HG03060 (cell line): ENCODE data around the gene ICOSLG.
"Not testable (repeated sequence)": the region's sequence is repeated elsewhere in the genome, so short reads cannot be mapped to it uniquely, and the experiment has no call there.

Experiments used
- ATAC-seq: cut with Tn5 transposase; IDR thresholded peaks from one replicate; pipeline ENCODE4 v1.9.1; 2021; ENCODE audit warnings: low read depth, moderate number of reproducible peaks; ENCODE audit not compliant: unreplicated experiment

The ICOSLG gene, protein sequence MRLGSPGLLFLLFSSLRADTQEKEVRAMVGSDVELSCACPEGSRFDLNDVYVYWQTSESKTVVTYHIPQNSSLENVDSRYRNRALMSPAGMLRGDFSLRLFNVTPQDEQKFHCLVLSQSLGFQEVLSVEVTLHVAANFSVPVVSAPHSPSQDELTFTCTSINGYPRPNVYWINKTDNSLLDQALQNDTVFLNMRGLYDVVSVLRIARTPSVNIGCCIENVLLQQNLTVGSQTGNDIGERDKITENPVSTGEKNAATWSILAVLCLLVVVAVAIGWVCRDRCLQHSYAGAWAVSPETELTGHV

DNA sequence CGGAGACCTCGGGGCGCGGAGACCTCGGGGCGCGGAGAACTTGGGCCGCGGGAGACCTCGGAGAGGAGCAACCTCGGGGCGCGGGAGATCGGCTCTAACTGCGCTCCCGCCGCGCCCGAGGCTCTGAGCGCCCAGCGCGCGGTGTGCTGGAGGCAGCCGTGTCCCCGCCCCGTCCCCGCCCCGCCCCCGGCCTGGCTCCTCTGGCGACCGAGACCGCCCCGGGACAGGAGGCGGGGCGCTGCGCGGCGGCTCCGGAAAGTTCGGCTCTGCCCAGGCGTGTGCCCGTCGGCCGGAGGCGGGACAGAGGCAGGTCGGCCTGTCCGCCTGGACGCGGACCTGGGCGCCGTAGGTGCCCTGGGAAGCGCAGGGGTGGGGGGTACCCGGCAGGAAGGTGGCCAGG is at the start of gene ICOSLG:
Gene ICOSLG (minus strand): TSS at position 102 of the 400 bp plus-strand sequence. CDS start 126 bp downstream, outside the sequence.
- not testable (repeated sequence) for ATAC-seq

DNA sequence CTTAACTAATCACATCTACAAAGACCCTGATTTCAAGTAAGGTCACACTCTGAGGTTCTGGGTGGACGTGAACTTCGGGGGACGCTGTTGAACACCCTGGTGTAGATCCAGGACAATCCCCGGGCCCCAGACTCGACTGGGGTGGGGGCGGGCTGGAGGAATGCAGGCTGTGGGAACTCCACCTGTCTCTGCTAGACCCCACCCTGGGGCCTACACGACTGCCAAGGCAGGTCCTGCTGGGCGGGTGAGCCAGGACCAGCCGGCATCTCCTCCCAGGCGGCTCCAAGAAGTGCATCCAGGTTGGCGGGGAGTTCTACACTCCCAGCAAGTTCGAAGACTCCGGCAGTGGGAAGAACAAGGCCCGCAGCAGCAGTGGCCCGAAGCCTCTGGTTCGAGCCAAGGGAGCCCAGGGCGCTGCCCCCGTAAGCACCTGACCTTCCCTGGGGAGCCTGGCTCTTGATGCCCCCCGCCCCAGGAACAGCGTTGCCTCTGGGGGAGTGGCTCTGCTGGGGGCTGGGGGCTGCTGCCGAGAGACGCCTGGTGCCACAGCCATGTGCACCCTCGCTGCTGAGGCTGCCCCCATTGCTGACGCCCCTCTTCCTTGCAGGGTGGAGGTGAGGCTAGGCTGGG is 48.8 kb upstream of the ICOSLG start:
- ATAC-seq: no peak

DNA sequence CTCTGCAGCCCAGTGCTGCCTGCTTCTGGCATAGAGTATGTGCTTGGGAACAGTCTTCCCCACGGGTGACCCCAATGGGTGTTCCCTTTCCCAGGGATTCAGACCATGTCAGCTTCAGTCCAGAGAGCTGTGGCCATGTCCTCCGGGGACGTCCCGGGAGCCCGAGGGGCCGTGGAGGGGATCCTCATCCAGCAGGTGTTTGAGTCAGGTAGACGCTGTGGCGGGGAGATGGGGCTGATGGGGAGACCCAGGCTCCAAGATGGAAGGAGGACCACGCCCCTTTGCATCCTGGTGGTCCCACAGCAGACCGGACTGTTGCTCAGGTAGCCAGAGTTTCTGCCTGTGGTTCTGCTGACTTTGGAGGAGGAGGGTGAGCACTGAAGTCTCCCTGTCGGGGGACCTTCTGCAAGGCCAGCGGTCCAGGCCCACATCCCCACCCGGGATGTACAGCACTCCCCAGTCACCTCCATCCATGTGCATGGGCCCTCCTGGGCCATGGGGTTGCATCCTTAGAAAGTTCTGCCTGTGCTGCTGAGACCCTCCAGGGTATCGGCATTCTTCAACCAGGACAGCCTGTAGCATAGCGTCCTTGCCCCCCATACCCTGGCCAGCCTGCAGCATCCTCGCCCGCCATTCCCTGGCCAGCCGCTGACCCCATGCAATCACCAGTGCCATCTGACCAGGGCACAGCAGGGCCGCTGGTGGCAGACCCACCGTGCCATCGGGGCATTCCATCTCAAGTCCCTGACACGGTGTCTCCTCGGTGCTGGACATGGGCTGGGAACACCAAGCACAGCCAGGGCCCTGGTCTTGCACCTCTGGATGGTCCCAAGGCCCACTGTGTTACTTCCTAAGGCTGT is 47.7 kb upstream of the ICOSLG start:
- ATAC-seq: no peak

DNA sequence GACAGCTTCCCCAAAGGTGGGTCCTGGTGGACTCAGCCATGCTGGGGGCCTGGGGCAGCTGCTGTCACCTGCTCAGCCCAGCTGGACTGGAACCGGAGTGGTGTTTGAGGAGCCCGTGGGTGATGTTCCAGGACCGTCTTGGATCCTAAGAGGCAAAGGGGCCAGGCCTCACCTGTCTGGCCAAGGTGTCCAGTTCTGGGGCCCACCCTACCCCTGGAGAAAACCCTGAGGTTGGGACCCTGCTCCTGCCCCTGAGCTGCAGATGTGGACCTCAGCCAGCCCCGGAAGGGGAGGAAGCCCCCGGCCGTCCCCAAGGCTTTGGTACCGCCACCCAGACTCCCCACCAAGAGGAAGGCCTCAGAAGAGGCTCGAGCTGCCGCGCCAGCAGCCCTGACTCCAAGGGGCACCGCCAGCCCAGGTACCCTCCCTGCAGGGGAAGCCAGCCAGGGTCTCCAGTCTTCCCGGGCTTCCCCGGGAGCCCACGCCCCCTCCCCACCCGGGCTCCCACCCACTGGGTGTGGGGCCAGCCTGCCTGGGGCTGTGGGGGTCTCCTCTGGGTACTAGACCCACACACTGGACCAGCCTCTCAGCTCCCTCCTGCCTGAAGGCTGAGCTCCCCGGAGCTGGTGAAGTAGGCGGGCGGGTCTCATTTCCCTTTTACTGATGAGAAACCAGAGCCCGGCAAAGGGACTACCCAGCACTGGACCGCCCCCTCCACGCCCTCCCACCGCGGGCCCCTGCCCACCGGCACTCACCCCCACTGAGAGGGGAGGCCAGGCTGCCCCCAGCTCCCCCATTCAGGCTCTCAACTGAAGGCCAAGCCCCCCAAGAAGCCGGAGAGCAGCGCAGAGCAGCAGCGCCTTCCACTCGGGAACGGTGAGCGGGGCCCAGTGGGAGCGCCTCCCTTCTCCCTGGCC is 46.2 kb upstream of the ICOSLG start:
- no peak for ATAC-seq

DNA sequence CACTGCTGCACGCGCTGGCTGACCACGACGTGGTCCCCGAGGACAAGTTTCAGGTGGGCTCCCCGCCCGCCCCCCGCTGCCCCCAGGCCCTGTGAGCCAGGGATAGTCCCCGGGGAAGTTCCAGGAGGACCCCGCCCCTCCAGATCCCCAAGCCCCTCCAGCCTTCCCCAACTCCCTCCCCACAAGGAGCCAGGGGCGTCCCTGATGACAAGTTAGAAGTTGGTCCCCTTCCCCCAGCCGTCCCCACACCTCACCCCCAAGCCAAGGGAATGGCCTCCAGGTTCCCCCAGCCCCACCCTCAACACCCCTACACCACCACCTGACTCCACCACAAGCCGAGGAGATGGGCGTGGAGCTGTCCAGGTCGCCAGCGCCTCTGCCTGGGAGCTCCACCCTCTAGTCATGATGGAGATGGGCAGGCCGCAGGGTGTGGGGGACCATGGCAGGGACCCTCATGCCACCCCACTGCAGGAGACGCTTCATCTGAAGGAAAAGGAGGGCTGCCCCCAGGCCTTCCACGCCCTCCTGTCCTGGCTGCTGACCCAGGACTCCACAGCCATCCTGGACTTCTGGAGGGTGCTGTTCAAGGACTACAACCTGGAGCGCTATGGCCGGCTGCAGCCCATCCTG is 45.5 kb upstream of the ICOSLG start:
- ATAC-seq: no peak

DNA sequence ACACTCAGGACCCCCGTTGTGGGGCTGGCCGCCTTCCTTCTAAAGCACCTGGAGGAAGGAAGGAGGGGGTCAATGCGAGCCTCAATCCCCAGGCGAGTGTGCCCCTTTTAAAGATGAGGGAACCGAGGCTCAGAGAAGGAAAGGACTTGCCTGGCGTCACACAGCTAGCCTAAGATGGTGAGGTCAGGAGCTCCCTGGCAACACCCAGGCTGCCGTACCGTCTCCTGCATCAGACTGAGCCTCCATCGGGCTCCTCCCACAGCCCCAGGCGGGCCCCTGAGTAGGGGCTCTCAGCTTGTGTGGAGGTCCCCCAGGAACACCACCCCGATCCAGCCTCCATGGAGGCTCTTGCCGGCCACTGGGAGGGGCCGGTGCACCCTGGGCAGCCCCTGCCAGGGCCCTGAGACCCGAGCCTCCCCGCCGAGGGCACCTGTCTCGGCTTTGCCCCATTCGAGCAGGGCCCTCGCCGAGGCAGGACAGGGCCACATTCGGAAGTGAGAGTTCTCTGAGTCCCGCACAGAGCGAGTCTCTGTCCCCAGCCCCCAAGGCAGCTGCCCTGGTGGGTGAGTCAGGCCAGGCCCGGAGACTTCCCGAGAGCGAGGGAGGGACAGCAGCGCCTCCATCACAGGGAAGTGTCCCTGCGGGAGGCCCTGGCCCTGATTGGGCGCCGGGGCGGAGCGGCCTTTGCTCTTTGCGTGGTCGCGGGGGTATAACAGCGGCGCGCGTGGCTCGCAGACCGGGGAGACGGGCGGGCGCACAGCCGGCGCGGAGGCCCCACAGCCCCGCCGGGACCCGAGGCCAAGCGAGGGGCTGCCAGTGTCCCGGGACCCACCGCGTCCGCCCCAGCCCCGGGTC is 44.6 kb upstream of the ICOSLG start, which contains the start of gene AIRE:
Gene AIRE (plus strand): TSS at position 739 of the 855 bp plus-strand sequence. CDS start 131 bp downstream, outside the sequence.
- ATAC-seq: no peak

DNA sequence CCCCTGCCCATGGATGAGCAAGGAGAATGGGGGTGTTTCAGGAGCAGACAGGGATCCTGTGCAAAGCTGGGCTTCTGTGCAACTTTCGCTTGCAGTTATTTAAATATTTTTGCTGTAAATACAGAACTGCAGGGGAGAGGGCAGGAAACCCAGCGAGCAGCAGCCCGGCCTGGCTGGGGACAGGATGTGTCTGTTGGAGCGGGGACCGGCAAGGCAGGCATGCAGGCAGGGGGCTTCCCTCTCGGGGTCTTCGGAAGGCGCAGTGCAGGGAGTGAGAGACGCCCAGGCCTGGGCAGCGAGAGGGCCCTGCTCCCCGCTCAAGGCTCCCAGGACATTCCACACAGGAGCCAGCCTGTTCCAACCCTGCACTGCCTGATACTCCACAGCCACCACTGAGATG is 43.2 kb upstream of the ICOSLG start:
- ATAC-seq: no peak

DNA sequence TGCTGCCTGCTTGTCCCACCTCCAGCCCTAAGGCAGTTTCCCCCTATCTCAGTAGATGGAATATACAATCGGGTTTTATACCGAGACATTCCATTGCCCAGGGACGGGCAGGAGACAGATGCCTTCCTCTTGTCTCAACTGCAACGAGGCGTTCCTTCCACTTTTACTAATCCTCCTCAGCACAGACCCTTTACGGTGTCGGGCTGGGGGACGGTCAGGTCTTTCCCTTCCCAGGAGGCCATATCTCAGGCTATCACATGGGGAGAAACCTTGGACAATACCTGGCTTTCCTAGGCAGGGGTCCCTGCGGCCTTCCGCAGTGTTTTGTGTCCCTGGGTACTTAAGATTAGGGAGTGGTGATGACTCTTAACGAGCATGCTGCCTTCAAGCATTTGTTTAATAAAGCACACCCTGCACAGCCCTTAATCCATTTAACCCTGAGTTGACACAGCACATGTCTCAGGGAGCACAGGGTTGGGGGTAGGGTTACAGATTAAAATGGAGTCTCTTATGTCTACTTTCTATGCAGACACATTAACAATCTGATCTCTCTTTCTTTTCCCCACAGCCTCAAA is 42.6 kb upstream of the ICOSLG start:
- not testable (repeated sequence) for ATAC-seq

DNA sequence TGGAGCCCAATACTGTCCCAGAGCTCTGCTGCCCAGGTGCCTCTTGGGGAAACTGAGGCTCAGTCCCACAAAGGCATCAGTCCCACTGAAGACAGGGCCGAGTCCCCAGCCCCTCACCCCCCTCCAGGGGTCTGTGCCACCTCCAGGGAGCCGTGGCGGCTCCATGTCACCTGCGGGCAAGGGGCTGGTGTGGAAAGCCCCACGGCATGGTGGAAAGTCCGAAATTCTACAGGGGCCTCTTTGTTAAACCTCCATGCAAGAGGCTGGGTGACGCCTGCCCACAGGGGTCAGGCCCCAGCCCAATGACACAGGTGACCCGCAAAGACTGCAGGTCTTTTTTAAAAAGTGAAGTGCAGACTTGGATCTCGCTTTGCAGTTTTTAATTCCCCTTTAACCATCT is 41.6 kb upstream of the ICOSLG start:
- ATAC-seq: no peak

DNA sequence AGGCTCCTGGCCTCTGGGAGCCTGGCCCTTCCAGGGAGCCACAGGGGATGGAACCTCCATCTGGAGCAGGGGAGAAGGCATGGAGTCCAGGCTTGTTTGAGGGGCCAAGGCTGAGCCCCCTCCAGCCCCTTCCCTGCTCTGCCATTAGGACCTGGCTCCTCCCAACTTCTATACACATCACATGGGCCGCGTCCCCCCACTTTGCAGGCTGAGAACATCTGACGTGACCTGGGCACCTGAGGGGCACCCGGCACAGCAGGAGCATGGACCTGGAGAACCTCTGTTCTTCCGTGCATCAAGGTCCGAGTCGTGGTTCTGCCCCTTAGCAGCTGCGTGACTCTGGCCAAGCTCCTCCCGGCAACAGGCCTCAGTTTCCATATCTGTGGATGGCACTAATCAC is 41.1 kb upstream of the ICOSLG start:
- ATAC-seq: no peak

DNA sequence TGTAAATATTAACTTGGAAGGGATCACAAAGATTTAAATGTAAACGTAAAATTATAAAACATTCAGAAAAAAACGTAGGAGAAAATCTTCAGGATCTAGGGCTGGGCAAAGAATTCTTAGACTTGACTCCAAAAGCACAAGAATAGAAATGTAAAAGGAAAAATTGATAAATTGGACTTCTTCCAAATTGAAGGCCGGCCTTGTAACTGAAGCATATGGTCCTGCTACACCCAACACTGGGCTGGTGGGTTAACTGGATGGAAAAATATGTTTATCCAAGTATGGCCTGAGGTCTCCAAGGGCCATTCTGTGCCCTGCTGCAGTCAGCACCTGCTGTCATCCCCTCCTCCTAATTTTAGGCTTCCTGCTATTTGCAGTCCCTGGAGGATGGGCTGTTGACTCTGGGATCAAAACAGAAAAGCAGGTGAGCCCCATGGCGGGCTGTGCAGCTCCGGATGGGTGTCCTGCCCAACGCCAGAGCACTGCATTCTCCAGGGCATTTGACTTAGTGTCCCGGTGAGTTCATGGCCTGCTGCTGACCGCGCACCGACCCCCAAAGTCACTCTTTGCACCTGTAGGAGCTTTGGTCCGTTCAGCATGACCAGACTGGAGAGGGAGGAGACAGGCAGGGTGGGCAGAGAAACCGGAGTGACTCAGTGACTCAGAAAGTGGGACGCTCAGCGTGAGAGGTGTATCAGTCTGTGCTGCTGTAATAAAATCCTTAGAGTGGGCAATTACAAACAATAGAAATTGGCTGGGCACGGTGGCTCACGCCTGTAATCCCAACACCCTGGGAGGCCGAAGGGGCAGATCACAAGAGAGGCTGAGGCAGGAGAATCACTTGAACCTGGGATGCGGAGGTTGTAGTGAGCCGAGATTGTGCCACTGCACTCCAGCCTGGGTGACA is 38.9 kb upstream of the ICOSLG start:
- no peak for ATAC-seq

DNA sequence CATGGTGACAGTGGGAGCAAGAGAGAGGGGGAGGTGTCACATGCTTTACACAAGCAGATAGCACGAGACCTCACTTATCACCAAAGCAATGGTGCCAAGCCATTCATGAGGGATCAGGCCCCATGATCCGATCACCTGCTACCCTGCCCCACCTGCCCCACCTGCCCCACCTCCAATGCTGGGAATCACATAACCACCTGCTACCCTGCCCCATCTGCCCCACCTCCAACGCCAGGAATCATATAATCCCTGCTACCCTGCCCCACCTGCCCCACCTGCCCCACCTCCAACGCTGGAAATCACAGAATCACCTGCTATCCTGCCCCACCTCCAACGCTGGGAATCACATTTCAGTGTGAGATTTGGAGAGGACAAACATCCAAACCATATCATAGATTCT is 34.3 kb upstream of the ICOSLG start:
- no peak for ATAC-seq

DNA sequence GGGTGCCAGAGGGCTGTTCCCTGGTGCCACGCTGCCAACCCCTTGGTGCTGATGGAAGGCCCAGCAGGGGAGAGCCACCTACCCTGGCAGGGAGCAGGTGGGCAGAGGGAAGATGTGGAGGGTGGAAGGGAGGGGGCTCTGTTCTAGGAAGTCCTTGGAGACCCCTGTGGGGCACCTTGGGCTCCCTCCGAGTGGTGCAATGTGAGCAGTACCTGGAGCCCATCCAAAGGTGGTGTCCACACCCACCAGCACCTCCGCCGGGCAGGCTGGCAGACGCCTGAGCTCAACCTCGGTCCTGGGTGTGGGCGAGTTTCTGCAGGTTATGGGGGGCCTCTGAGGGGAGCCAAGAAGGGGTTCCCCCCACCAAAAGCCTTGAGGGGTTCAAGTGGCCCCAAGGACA is 32.3 kb upstream of the ICOSLG start:
- ATAC-seq: no peak

DNA sequence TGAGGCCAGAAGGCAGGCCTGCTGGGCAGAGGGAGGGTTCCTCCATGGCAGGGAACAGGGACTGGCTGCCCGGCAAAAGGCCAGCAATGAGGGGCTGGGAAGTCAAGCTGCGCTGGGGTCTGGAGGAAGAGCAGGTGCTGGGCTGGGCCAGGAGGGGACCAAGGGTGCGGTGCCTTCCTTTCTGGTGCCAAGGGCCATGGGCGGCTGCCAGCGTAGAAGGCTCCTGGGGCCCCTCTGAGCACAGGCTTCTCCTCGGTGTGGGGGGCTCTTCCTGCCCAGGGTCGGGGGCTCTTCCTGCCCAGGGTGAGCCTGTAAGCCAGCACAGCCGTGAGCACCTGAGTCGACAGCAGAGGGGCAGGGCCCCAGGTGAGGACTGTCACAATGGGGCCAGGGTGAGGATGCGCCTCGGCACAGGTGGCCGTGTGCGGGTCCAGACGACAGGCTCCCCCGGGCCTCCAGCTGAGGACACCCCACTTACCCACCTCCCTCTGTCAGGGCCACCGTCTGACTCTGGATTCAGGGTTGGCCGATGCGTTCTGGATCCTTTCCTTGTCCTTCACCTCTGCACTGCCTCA is 31.6 kb upstream of the ICOSLG start:
- no peak for ATAC-seq

DNA sequence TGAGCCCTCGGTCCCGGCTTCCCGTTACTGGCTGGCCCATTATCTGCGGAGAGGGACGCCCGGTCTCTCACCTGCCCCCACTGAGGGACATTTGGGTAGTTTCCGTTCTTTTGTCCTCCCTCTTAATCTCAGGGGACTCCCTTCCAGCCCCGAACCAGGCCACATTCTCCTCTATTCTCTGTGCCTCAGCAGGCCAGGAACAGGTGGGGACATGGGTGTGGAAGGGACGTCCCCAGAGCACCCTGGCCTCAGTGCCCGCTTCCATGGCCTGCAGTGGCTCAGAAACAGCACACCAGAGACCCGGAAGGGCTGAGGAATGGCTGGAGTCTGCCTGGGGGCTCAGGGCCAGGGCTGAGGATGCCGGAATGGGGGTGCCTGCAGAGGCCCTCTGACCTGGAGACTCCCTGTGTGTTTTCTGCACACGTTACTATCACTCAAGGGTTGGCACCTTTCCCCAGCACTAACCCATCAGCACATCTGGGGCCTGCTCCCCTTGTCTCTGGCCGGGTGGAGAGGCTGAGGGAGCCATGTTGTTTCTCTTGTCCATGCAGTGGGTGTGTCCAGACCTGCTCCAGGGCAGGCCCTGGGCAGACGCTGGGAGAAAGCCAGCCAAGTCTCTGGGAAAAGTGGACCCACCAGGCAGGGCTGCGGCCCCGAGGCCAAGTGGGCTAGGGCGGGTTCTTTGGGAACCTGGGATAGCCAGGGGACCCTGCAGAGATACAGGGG is 31.0 kb upstream of the ICOSLG start:
- no peak for ATAC-seq

DNA sequence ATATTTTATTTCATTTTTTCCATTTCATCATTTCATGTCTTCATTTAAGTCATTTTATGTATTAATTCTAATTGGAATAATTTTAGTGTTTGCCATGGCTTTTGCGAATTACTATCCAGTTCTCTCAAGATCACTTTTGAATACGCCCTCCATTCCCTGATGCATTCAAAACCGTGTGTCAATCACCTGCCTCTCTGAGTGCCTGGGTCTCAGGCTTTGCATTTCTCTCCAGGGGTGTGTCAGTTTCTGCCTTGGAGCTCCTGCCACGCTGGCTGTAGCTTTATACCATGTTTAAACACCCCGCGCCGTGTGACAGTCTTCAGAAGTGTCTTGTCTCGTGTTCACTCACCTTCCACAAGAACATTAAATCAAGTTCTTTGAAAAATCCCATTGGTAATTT is 28.3 kb upstream of the ICOSLG start:
- ATAC-seq: no peak
